GM23248 (cell line): ENCODE measurements around the gene ARMC8. TPM values are rescaled to one million over a fixed set of nuclear protein-coding genes. Genes with fewer than 3 reads are reported as not detected.
"Not testable (repeated sequence)": the region's sequence is repeated elsewhere in the genome, so short reads cannot be mapped to it uniquely, and the experiment has no call there.

ENCODE experiments used
- DNase-seq: peaks from one replicate; pipeline ENCODE4 v3.0.0-alpha.2; 2015
- H2AFZ ChIP-seq: fragments of 200-600 bp; sonication (generic); 2 replicates; pipeline ENCODE4 v1.6.1; 2016; ENCODE audit warnings: antibody characterized with exemption
- H3F3A ChIP-seq: fragments of 200-600 bp; sonication (generic); 2 replicates; pipeline ENCODE4 v1.6.1; 2016; ENCODE audit warnings: mild to moderate bottlenecking, antibody characterized with exemption, mixed run types; ENCODE audit not compliant: insufficient read depth
- H3K27ac ChIP-seq: fragments of 200-600 bp; sonication (generic); 2 replicates; pipeline ENCODE4 v1.5.1; 2016; ENCODE audit warnings: mild to moderate bottlenecking
- H3K27me3 ChIP-seq: fragments of 200-600 bp; sonication (generic); replicated peaks from 2 replicates; pipeline ENCODE4 v1.6.1; 2016; ENCODE audit warnings: mild to moderate bottlenecking; ENCODE audit not compliant: insufficient read depth
- H3K36me3 ChIP-seq: fragments of 200-600 bp; sonication (generic); 2 replicates; pipeline ENCODE4 v1.6.1; 2016; ENCODE audit warnings: low read depth, mild to moderate bottlenecking
- H3K4me1 ChIP-seq: fragments of 200-600 bp; sonication (generic); 2 replicates; pipeline ENCODE4 v1.6.1; 2016; ENCODE audit warnings: mild to moderate bottlenecking; ENCODE audit not compliant: insufficient read depth
- H3K4me2 ChIP-seq: fragments of 200-600 bp; sonication (generic); one replicate; pipeline ENCODE4 v1.6.1; 2016; ENCODE audit warnings: mild to moderate bottlenecking; ENCODE audit not compliant: unreplicated experiment
- H3K4me3 ChIP-seq: fragments of 200-600 bp; sonication (generic); 2 replicates; pipeline ENCODE4 v1.5.1; 2016; ENCODE audit warnings: mild to moderate bottlenecking
- H3K79me2 ChIP-seq: fragments of 200-600 bp; sonication (generic); 2 replicates; pipeline ENCODE4 v1.6.1; 2016; ENCODE audit warnings: mild to moderate bottlenecking; ENCODE audit not compliant: insufficient read depth
- H3K9ac ChIP-seq: fragments of 200-600 bp; sonication (generic); 2 replicates; pipeline ENCODE4 v1.6.1; 2016; ENCODE audit warnings: mild to moderate bottlenecking
- H3K9me2 ChIP-seq: fragments of 200-600 bp; sonication (generic); 2 replicates; pipeline ENCODE4 v1.6.1; 2016; ENCODE audit warnings: mixed run types, mild to moderate bottlenecking, moderate library complexity; ENCODE audit not compliant: insufficient read depth
- H3K9me3 ChIP-seq: fragments of 200-600 bp; sonication (generic); one replicate; pipeline ENCODE4 v1.6.1; 2017; ENCODE audit warnings: low read depth
- H4K20me1 ChIP-seq: fragments of 200-600 bp; sonication (generic); 2 replicates; pipeline ENCODE4 v1.6.0; 2016; ENCODE audit not compliant: insufficient read depth
- EZH2 ChIP-seq: fragments of 200-600 bp; sonication (generic); IDR thresholded peaks from 2 replicates; pipeline ENCODE4 v1.6.1; 2018; ENCODE audit warnings: antibody characterized with exemption, mild to moderate bottlenecking; ENCODE audit not compliant: insufficient read depth, poor library complexity, severe bottlenecking
- EZH2phosphoT487 ChIP-seq: fragments of 200-600 bp; sonication (generic); IDR thresholded peaks from 2 replicates; pipeline ENCODE4 v1.6.1; 2018; ENCODE audit warnings: antibody characterized with exemption, moderate library complexity, mild to moderate bottlenecking, low read depth; ENCODE audit not compliant: insufficient read depth
- WGBS, 2 experiments: methylation state at CpG; one replicate each; pipeline ENCODE4 v1.1.6; 2015 to 2017; ENCODE audit warnings: low lambda C conversion rate in 2 of 2, low coverage in 1 of 2; ENCODE audit errors: missing lambda C conversion rate in 2 of 2; 5-methylcytosine and 5-hydroxymethylcytosine counted together
- in situ Hi-C: fragments of 300-500 bp; cut with MboI; formaldehyde crosslinking; loops from 2 replicates; pipeline ENCODE4 v1.15.0; 2020
- polyA plus RNA-seq: library from polyadenylated mRNA; unstranded; fragments of >200 nt; fragmentation: Nextera tagmentation; extraction: Ambion mirVana; gene quantifications from 2 replicates; pipeline ENCODE4 v1.2.1, GENCODE V29; 2016
- total RNA-seq: library from RNA; depleted of rRNA; stranded (reverse); fragments of >200 nt; shearing (Covaris generic); gene quantifications from 2 replicates; pipeline ENCODE4 v1.2.3, GENCODE V29; 2014; rRNA removed

The ARMC8 gene
- total RNA-seq = 29.2 and 32.9 TPM in 2 replicates
- polyA plus RNA-seq = 30.1 and 31.2 TPM in 2 replicates

- H3K36me3 ChIP-seq = 0 out of 2 replicates have a peak, but pooled peaks cover 4% of the 10 kb centered on the region
- peak within 1 kb of the TSS; percentile 93 for H3K27ac ChIP-seq
- no peaks in the 10 kb centered on the region for H3K27me3 ChIP-seq
- peak within 1 kb of the TSS; percentile 95 for H3K9ac ChIP-seq
- peaks cover 46% of the 10 kb centered on the region for H3K79me2 ChIP-seq
- H3K4me1 ChIP-seq = peaks cover 15% of the 10 kb centered on the region
- peak within 1 kb of the TSS; percentile 88 for H3K4me3 ChIP-seq
- WGBS, 2 experiments = 1% methylated on average over 42 to 59 of the region's 59 CpGs
- DNase-seq = peak; percentile 88
- H4K20me1 ChIP-seq = no peaks in the 10 kb centered on the region; the same call in 1 of the 2 replicates
- peak within 1 kb of the TSS; percentile 99 for H3K4me2 ChIP-seq
- in situ Hi-C loops = no loop called here
- H3F3A ChIP-seq = peaks cover 13% of the 10 kb centered on the region
- no peak for TF ChIP-seq EZH2
- TF ChIP-seq EZH2phosphoT487 = no peak
- no peaks in the 10 kb centered on the region for H3K9me2 ChIP-seq
- H3K9me3 ChIP-seq = no peaks in the 10 kb centered on the region
- peak within 1 kb of the TSS; percentile 89 for H2AFZ ChIP-seq
Measured at GRCh38 chr3:138187296-138188012, at the start of gene ARMC8. TSS of gene ARMC8 (plus strand) at chr3:138187301. CDS start at chr3:138187555, 254 bp downstream.

- Histone ChIP-seq H3K36me3 (no peaks in the 10 kb centered on the region), H3K9me2 (no peaks in the 10 kb centered on the region), H2AFZ (no peak overlapping the region), H3F3A (no peaks in the 10 kb centered on the region), H4K20me1 (no peaks in the 10 kb centered on the region), H3K4me3 (no peak overlapping the region), H3K4me1 (no peaks in the 10 kb centered on the region), H3K27ac (no peak overlapping the region), H3K27me3 (no peaks in the 10 kb centered on the region), H3K9me3 (no peaks in the 10 kb centered on the region), H3K79me2 (no peaks in the 10 kb centered on the region), H3K9ac (no peak overlapping the region), H3K4me2 (no peak overlapping the region)
- DNase-seq = no peak
- 69 to 80% methylated on average over 2 of the region's 2 CpGs for WGBS, 2 experiments
- in situ Hi-C loops = no loop called here
- TF ChIP-seq EZH2 = no peak
- TF ChIP-seq EZH2phosphoT487 = no peak
Measured at GRCh38 chr3:138137861-138138260, 49.2 kb upstream of the ARMC8 start.

GRCh38 chr3:138139691-138140090 lies 47.4 kb upstream of the ARMC8 start:
- H3K4me2 ChIP-seq = no peak overlapping the region
- H3K27me3 ChIP-seq = no peaks in the 10 kb centered on the region
- H3K4me1 ChIP-seq = no peaks in the 10 kb centered on the region
- no peaks in the 10 kb centered on the region for H3F3A ChIP-seq
- no peaks in the 10 kb centered on the region for H3K36me3 ChIP-seq
- no peaks in the 10 kb centered on the region for H3K9me3 ChIP-seq
- H3K9ac ChIP-seq = no peak overlapping the region
- no peak overlapping the region for H3K4me3 ChIP-seq
- in situ Hi-C loops = no loop called here
- TF ChIP-seq EZH2 = no peak
- no peak for TF ChIP-seq EZH2phosphoT487
- H3K9me2 ChIP-seq = no peaks in the 10 kb centered on the region
- no peaks in the 10 kb centered on the region for H3K79me2 ChIP-seq
- no peak overlapping the region for H2AFZ ChIP-seq
- no peak overlapping the region for H3K27ac ChIP-seq
- WGBS, 2 experiments = 32 to 39% methylated on average over 2 of the region's 2 CpGs
- H4K20me1 ChIP-seq = no peaks in the 10 kb centered on the region
- DNase-seq = no peak

GRCh38 chr3:138140940-138141339 lies 46.2 kb upstream of the ARMC8 start:
- Histone ChIP-seq H3K27me3 (no peaks in the 10 kb centered on the region), H3K9me2 (no peaks in the 10 kb centered on the region), H3K36me3 (no peaks in the 10 kb centered on the region), H2AFZ (peak overlapping the region; percentile 25), H3K4me3 (no peak overlapping the region), H4K20me1 (no peaks in the 10 kb centered on the region), H3F3A (no peaks in the 10 kb centered on the region), H3K4me1 (no peaks in the 10 kb centered on the region), H3K79me2 (no peaks in the 10 kb centered on the region), H3K4me2 (no peak overlapping the region), H3K9ac (no peak overlapping the region), H3K9me3 (no peaks in the 10 kb centered on the region), H3K27ac (no peak overlapping the region)
- no peak for DNase-seq
- in situ Hi-C loops = no loop called here
- no peak for TF ChIP-seq EZH2phosphoT487
- TF ChIP-seq EZH2 = no peak

GRCh38 chr3:138142181-138142580 lies 44.9 kb upstream of the ARMC8 start:
- DNase-seq, H3K27ac ChIP-seq, H3K4me3 ChIP-seq, H2AFZ ChIP-seq, H3K4me1 ChIP-seq, H3K9ac ChIP-seq, H3K27me3 ChIP-seq, H3K9me3 ChIP-seq, H3K9me2 ChIP-seq, H3K4me2 ChIP-seq, in situ Hi-C loops, H4K20me1 ChIP-seq, H3F3A ChIP-seq, H3K36me3 ChIP-seq, H3K79me2 ChIP-seq: not testable (repeated sequence)
- WGBS, 2 experiments = 84 to 85% methylated on average over 3 of the region's 3 CpGs
